GM06990 (cell line): Measurements from ENCODE around the gene THOC7.

ENCODE experiments used
- DNase-seq: peaks from one replicate; pipeline ENCODE4 v3.0.0-alpha.2; 2011; ENCODE audit not compliant: insufficient read length; ENCODE audit errors: extremely low read depth
- H3K27me3 ChIP-seq: replicated peaks from 2 replicates; pipeline ENCODE4 v1.6.0; 2011; ENCODE audit warnings: low read length; ENCODE audit not compliant: control insufficient read depth, insufficient read depth
- H3K36me3 ChIP-seq: 2 replicates; pipeline ENCODE4 v1.5.1; 2011; ENCODE audit warnings: low read length; ENCODE audit not compliant: control insufficient read depth, insufficient read depth
- H3K4me3 ChIP-seq: replicated peaks from 2 replicates; pipeline ENCODE4 v1.5.1; 2011; ENCODE audit warnings: low read depth, mild to moderate bottlenecking, control low read depth, low read length
- TF ChIP-seq, protein P1 (sequence below): IDR thresholded peaks from 2 replicates; pipeline ENCODE4 v1.5.1; 2011; ENCODE audit warnings: low read length, control low read depth, mild to moderate bottlenecking, inconsistent platforms; ENCODE audit not compliant: insufficient read depth, poor library complexity, severe bottlenecking

The THOC7 gene

DNA sequence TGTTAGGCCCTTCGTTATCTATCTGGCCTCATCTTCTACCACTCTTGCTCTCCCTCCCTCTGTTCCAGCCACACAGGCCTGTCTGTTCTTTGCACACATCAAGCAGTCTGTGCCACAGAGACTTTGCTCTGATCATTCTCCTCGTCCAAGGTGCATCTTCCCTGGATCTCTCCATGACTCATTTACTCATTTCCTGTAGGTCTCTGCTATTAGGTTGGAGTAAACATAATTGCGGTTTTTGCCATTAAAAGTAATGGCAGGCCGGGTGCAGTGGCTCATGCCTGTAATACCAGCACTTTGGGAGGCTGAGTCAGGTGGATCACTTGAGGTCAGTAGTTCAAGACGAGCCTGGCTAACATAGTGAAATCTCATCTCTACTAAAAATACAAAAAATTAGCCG is 54.0 kb downstream of the THOC7 start:
- TF ChIP-seq, protein P1, sequence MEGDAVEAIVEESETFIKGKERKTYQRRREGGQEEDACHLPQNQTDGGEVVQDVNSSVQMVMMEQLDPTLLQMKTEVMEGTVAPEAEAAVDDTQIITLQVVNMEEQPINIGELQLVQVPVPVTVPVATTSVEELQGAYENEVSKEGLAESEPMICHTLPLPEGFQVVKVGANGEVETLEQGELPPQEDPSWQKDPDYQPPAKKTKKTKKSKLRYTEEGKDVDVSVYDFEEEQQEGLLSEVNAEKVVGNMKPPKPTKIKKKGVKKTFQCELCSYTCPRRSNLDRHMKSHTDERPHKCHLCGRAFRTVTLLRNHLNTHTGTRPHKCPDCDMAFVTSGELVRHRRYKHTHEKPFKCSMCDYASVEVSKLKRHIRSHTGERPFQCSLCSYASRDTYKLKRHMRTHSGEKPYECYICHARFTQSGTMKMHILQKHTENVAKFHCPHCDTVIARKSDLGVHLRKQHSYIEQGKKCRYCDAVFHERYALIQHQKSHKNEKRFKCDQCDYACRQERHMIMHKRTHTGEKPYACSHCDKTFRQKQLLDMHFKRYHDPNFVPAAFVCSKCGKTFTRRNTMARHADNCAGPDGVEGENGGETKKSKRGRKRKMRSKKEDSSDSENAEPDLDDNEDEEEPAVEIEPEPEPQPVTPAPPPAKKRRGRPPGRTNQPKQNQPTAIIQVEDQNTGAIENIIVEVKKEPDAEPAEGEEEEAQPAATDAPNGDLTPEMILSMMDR = no peak
- DNase-seq = no peak
- Histone ChIP-seq H3K27me3 (no peaks in the 10 kb centered on the region), H3K4me3 (no peak overlapping the region), H3K36me3 (no peaks in the 10 kb centered on the region)

DNA sequence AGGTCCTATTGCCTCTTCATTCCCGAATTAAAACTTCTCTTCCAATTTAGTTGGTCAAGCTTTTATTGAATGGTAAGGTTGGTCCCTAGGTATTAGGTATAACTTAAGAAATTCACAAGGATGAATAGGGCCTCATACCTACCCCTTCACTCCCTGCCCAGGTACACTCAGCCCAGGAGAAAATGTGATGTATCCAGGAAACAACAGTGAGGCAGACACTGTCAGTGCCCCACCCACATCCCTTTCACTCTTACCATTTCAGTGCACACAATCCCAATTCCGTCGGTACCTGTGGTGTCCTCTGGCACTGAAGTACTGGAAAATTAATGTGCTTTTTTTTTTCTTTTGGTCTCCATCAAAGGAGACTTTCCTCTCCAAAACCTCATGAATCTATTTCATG is 55.0 kb downstream of the THOC7 start:
- no peaks in the 10 kb centered on the region for H3K27me3 ChIP-seq
- H3K36me3 ChIP-seq = no peaks in the 10 kb centered on the region
- DNase-seq = no peak
- TF ChIP-seq, protein P1 = no peak
- no peak overlapping the region for H3K4me3 ChIP-seq

DNA sequence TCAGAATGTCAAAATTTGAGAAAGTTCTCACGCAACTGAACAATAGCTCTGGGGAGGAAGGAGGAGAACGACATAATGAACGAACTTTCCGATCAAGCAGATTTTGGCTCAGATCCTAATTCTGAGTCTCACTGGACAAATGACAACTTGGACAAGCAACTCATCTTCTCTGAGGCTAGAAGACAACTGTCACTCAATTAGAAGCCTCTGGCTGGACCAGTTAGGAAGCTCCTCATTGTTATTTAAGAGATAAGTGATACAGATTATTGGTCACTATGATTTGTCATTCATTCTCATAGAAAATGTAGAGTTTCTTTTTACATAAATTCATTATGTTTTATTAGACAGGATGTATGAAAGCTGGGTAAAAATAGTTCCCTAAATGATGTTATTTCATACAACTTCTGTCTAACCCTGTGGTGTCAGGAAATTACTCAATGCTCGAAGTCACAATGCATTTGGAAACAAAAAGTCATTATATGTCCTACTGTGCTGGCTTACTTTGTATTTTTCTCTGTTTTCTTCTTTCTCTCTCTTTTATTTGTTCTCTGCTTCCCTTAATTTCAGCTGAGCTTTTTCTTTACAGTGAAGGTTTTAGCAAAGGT is 55.5 kb downstream of the THOC7 start:
- no peaks in the 10 kb centered on the region for H3K27me3 ChIP-seq
- no peak for DNase-seq
- TF ChIP-seq, protein P1 = no peak
- no peaks in the 10 kb centered on the region for H3K36me3 ChIP-seq
- H3K4me3 ChIP-seq = no peak overlapping the region

DNA sequence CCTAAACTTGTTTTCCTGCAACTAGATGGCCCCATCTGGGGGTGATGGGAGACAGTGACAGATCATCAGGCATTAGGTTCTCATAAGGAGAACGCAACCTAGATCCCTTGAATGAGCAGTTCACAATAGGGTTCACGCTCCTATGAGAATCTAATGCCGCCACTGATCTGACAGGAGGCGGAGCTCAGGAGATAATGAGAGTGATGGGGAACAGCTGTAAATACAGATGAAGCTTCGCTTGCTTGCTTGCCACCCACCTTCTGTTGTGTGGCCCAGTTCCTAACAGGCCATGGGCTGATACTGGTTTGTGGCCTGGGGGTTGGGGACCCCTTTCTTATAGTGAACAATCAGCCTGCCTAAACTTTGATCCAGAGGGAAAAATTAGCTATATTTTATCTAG is 59.7 kb downstream of the THOC7 start:
- H3K27me3 ChIP-seq = no peaks in the 10 kb centered on the region
- TF ChIP-seq, protein P1 = no peak
- no peak for DNase-seq
- no peaks in the 10 kb centered on the region for H3K36me3 ChIP-seq
- H3K4me3 ChIP-seq = no peak overlapping the region

DNA sequence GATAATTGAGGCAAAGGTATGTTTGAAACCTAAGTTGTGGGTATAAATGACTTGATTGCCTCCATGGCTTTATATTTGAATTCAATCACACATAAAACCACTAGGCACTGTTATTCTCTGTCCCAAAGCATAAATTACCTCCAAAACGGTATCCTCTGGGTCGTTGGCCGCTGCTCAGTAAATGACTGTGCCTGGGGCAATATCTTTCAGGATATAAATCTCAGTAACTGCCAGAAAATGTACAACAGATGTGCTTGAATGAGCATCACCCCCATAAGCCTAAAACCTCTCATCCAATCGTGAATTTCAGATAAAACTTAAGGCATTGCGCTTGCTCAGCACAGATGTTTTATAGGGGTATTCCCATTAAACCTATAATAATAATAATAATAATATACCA is 63.5 kb downstream of the THOC7 start:
- H3K4me3 ChIP-seq = no peak overlapping the region
- H3K27me3 ChIP-seq = no peaks in the 10 kb centered on the region
- TF ChIP-seq, protein P1 = no peak
- no peak for DNase-seq
- H3K36me3 ChIP-seq = no peaks in the 10 kb centered on the region

DNA sequence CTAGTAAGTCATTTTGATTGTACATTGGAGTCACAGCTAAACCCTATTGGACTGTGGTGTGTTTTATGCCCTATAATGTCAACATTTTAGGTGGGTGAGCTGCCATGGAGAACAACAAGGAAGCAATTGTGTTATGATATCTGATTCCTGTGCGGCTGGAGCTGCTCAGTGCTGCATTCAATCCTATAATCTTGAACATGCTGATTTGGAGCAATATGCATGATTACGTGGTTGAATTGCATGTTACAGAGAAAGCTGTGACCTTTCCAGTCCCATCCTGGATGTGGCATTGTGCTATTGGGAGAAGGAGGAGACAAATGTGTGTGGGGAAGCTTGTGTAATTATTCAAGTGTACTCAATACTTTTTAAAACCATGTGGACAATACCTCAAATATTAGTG is 64.7 kb downstream of the THOC7 start:
- TF ChIP-seq, protein P1 = no peak
- H3K36me3 ChIP-seq = no peaks in the 10 kb centered on the region
- no peak overlapping the region for H3K4me3 ChIP-seq
- H3K27me3 ChIP-seq = no peaks in the 10 kb centered on the region
- no peak for DNase-seq
